ENCODE results near the gene ZNF57.

GRCh38 chr19:2960120-2960519, 59.4 kb downstream of the ZNF57 start:
- TF ChIP-seq EZH2phosphoT487 (IDR thresholded peaks at IDR 0.05; ENCODE audit: borderline replicate concordance, low read depth): no peak
- no peak for TF ChIP-seq REST (IDR thresholded peaks at IDR 0.05; ENCODE audit: low read depth, low read length)
- TF ChIP-seq CTCF (IDR thresholded peaks at IDR 0.05): no peak
- no peak for TF ChIP-seq MXI1 (IDR thresholded peaks at IDR 0.05; ENCODE audit: low read depth, low read length)
- no peak for TF ChIP-seq POLR2AphosphoS5 (IDR thresholded peaks at IDR 0.05; ENCODE audit: low read depth, low read length)
- no peak for TF ChIP-seq JUND (IDR thresholded peaks at IDR 0.05)
- TF ChIP-seq FOXM1 (IDR thresholded peaks at IDR 0.05; ENCODE audit: low read depth): no peak
- no peak for TF ChIP-seq SMC3 (IDR thresholded peaks at IDR 0.05; ENCODE audit: low read depth, low read length)
- no peak for TF ChIP-seq CHD2 (IDR thresholded peaks at IDR 0.05; ENCODE audit: low read length, partially characterized antibody)

Data from SK-N-SH (cell line).